HG03108 (cell line): ENCODE data around the gene MKNK1.
"Not testable (repeated sequence)": the region's sequence is repeated elsewhere in the genome, so short reads cannot be mapped to it uniquely, and the experiment has no call there.

ENCODE experiments used
- ATAC-seq: cut with Tn5 transposase; IDR thresholded peaks from one replicate; pipeline ENCODE4 v1.9.1; 2021; ENCODE audit warnings: moderate library complexity; ENCODE audit not compliant: unreplicated experiment

MKNK1 gene

GRCh38 chr1:46603858-46604549 lies at the start of gene MKNK1:
TSS of gene MKNK1 (minus strand) at chr1:46604268. CDS start at chr1:46583327, 20,941 bp downstream.
- ATAC-seq: peak; percentile 97

GRCh38 chr1:46653405-46653958 lies 49.4 kb upstream of the MKNK1 start:
- no peak for ATAC-seq

GRCh38 chr1:46652321-46653100 lies 48.4 kb upstream of the MKNK1 start:
- ATAC-seq: no peak

- ATAC-seq: not testable (repeated sequence)
These were observed 47.1 kb upstream of the MKNK1 start for GRCh38 chr1:46651152-46651551.

GRCh38 chr1:46650491-46650890 lies 46.4 kb upstream of the MKNK1 start:
- no peak for ATAC-seq

GRCh38 chr1:46649764-46650163 lies 45.7 kb upstream of the MKNK1 start:
- no peak for ATAC-seq

GRCh38 chr1:46647611-46648010 lies 43.5 kb upstream of the MKNK1 start:
- no peak for ATAC-seq

GRCh38 chr1:46646844-46647243 lies 42.8 kb upstream of the MKNK1 start:
- no peak for ATAC-seq

- no peak for ATAC-seq
These were observed 42.3 kb upstream of the MKNK1 start for GRCh38 chr1:46646331-46646730.

GRCh38 chr1:46645815-46646214 lies 41.7 kb upstream of the MKNK1 start:
- no peak for ATAC-seq

- ATAC-seq: no peak
These were observed 39.3 kb upstream of the MKNK1 start for GRCh38 chr1:46643368-46643775.

- ATAC-seq: no peak
These were observed 38.1 kb upstream of the MKNK1 start for GRCh38 chr1:46642115-46642680.

- ATAC-seq: no peak
These were observed 35.5 kb upstream of the MKNK1 start for GRCh38 chr1:46639547-46639946.

- no peak for ATAC-seq
These were observed 34.9 kb upstream of the MKNK1 start for GRCh38 chr1:46638921-46639320.

- ATAC-seq: no peak
These were observed 33.5 kb upstream of the MKNK1 start for GRCh38 chr1:46637444-46638083.

- ATAC-seq: no peak
These were observed 31.1 kb upstream of the MKNK1 start for GRCh38 chr1:46635205-46635604.

- ATAC-seq: no peak
These were observed 26.7 kb upstream of the MKNK1 start for GRCh38 chr1:46630719-46631118.

- ATAC-seq: no peak
These were observed 19.9 kb upstream of the MKNK1 start for GRCh38 chr1:46623743-46624644.

- ATAC-seq: no peak
These were observed 18.3 kb upstream of the MKNK1 start for GRCh38 chr1:46622344-46622743.

- no peak for ATAC-seq
These were observed 17.9 kb upstream of the MKNK1 start for GRCh38 chr1:46621930-46622329.
